HL-60 (cell line): ENCODE results near the gene CCDC8.

Experiments used
- CTCF ChIP-seq: IDR thresholded peaks from one replicate; pipeline ENCODE4 v1.5.1; 2011; ENCODE audit warnings: low read length, control low read depth, inconsistent platforms; ENCODE audit not compliant: insufficient read depth
- POLR2AphosphoS5 ChIP-seq: IDR thresholded peaks from 2 replicates; pipeline ENCODE4 v1.6.1; 2012; ENCODE audit warnings: low read depth
- SPI1 ChIP-seq: IDR thresholded peaks from 2 replicates; pipeline ENCODE4 v1.6.1; 2012; ENCODE audit warnings: low read depth, mild to moderate bottlenecking, borderline replicate concordance
- TF ChIP-seq, protein P1 (sequence below): IDR thresholded peaks from 2 replicates; pipeline ENCODE4 v1.6.1; 2012; ENCODE audit warnings: low read depth; ENCODE audit not compliant: insufficient replicate concordance

- TF ChIP-seq CTCF (no peak), POLR2AphosphoS5 (no peak), SPI1 (no peak)
- TF ChIP-seq, protein P1, sequence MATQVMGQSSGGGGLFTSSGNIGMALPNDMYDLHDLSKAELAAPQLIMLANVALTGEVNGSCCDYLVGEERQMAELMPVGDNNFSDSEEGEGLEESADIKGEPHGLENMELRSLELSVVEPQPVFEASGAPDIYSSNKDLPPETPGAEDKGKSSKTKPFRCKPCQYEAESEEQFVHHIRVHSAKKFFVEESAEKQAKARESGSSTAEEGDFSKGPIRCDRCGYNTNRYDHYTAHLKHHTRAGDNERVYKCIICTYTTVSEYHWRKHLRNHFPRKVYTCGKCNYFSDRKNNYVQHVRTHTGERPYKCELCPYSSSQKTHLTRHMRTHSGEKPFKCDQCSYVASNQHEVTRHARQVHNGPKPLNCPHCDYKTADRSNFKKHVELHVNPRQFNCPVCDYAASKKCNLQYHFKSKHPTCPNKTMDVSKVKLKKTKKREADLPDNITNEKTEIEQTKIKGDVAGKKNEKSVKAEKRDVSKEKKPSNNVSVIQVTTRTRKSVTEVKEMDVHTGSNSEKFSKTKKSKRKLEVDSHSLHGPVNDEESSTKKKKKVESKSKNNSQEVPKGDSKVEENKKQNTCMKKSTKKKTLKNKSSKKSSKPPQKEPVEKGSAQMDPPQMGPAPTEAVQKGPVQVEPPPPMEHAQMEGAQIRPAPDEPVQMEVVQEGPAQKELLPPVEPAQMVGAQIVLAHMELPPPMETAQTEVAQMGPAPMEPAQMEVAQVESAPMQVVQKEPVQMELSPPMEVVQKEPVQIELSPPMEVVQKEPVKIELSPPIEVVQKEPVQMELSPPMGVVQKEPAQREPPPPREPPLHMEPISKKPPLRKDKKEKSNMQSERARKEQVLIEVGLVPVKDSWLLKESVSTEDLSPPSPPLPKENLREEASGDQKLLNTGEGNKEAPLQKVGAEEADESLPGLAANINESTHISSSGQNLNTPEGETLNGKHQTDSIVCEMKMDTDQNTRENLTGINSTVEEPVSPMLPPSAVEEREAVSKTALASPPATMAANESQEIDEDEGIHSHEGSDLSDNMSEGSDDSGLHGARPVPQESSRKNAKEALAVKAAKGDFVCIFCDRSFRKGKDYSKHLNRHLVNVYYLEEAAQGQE = no peak
Observed at GRCh38 chr19:46392252-46392801, 21.0 kb downstream of the CCDC8 start.
